GM18511 (cell line): ENCODE data around the gene WEE1.
"Not testable (repeated sequence)": the region's sequence is repeated elsewhere in the genome, so short reads cannot be mapped to it uniquely, and the experiment has no call there.

Experiments used
- ATAC-seq: cut with Tn5 transposase; IDR thresholded peaks from one replicate; pipeline ENCODE4 v1.9.1; 2021; ENCODE audit warnings: mild to moderate bottlenecking, moderate library complexity; ENCODE audit not compliant: unreplicated experiment

Gene WEE1

GRCh38 chr11:9594267-9595046, 21.0 kb downstream of the WEE1 start:
- no peak for ATAC-seq

GRCh38 chr11:9596926-9597464, 23.5 kb downstream of the WEE1 start:
- no peak for ATAC-seq

- ATAC-seq, result no peak
Observed at GRCh38 chr11:9600166-9600565, 26.7 kb downstream of the WEE1 start.

GRCh38 chr11:9600644-9601036, 27.2 kb downstream of the WEE1 start:
- peak; percentile 59 for ATAC-seq

GRCh38 chr11:9601037-9601875, 27.8 kb downstream of the WEE1 start:
- peak; percentile 87 for ATAC-seq

GRCh38 chr11:9601876-9602199, 28.4 kb downstream of the WEE1 start:
- peak; percentile 17 for ATAC-seq

GRCh38 chr11:9603214-9603613, 29.7 kb downstream of the WEE1 start:
- ATAC-seq, result not testable (repeated sequence)

- no peak for ATAC-seq
Observed at GRCh38 chr11:9604134-9604533, 30.7 kb downstream of the WEE1 start.

- ATAC-seq, result no peak
Observed at GRCh38 chr11:9605742-9606141, 32.3 kb downstream of the WEE1 start.

- ATAC-seq, result no peak
Observed at GRCh38 chr11:9606809-9607510, 33.5 kb downstream of the WEE1 start.

- ATAC-seq, result no peak
Observed at GRCh38 chr11:9607511-9607899, 34.0 kb downstream of the WEE1 start.

GRCh38 chr11:9609002-9609759, 35.7 kb downstream of the WEE1 start:
- no peak for ATAC-seq

- no peak for ATAC-seq
Observed at GRCh38 chr11:9609841-9610240, 36.4 kb downstream of the WEE1 start.

GRCh38 chr11:9613118-9613829, 39.8 kb downstream of the WEE1 start:
- ATAC-seq, result peak; percentile 47

- peak; percentile 74 for ATAC-seq
Observed at GRCh38 chr11:9613830-9614762, 40.6 kb downstream of the WEE1 start.

GRCh38 chr11:9615031-9615451, 41.6 kb downstream of the WEE1 start:
- peak; percentile 46 for ATAC-seq

GRCh38 chr11:9616042-9616675, 42.7 kb downstream of the WEE1 start:
- no peak for ATAC-seq

- no peak for ATAC-seq
Observed at GRCh38 chr11:9616858-9617257, 43.4 kb downstream of the WEE1 start.
